GM12878 (cell line): ENCODE data around the gene MACF1. TPM values are rescaled to one million over a fixed set of nuclear protein-coding genes. Genes with fewer than 3 reads are reported as not detected.

Experiments used
- ATAC-seq: fragments of 200-7000 bp; cut with Tn5 transposase; 3 replicates; pipeline ENCODE4 v1.9.1; 2020; ENCODE audit warnings: mild to moderate bottlenecking, moderate library complexity
- BruUV-seq: library from RNA; stranded (reverse); fragments of 400-500 nt; replicated peaks from 2 replicates; lab custom pipeline; 2021; lab: Mats Ljungman, UMichigan
- CTCF ChIA-PET: fragments of 300-600 bp; sonication (Branson Sonifier 250); formaldehyde crosslinking; extraction: SDS; loops from one replicate; lab custom pipeline; 2021; ENCODE audit warnings: inconsistent platforms; lab: Yijun Ruan, JAX
- POLR2A ChIA-PET: fragments of 350-600 bp; formaldehyde crosslinking; extraction: SDS; loops from one replicate; lab custom pipeline; 2021; ENCODE audit warnings: inconsistent platforms; lab: Charles Lee
- RAD21 ChIA-PET: fragments of 300-600 bp; sonication (Branson Sonifier 250); formaldehyde crosslinking; loops from one replicate; lab custom pipeline; 2023; ENCODE audit warnings: antibody characterized with exemption; ENCODE audit not compliant: unreplicated experiment; lab: Charles Lee
- SMC1A ChIA-PET: fragments of 300-600 bp; sonication (Branson Sonifier 250); formaldehyde crosslinking; loops from one replicate; lab custom pipeline; 2023; ENCODE audit not compliant: unreplicated experiment, uncharacterized antibody; lab: Charles Lee
- DNase-seq: peaks from one replicate; pipeline ENCODE4 v3.0.0-alpha.2; 2011; ENCODE audit warnings: low read depth, low spot score
- FAIRE-seq: peaks from 3 replicates; lab custom pipeline; 2011; peaks lifted over from hg19 to GRCh38; lab: Jason Lieb, UNC
- H2AFZ ChIP-seq: 2 replicates; pipeline ENCODE4 v1.6.0; 2011; ENCODE audit warnings: low read depth, low read length, control low read depth; ENCODE audit not compliant: control insufficient read depth
- H3K27ac ChIP-seq: 2 replicates; pipeline ENCODE4 v1.5.1; 2011; ENCODE audit warnings: control low read depth; ENCODE audit not compliant: control insufficient read depth, insufficient read depth
- H3K27me3 ChIP-seq, 2 experiments: replicated peaks in 1 of 2; 2 replicates each; pipeline versions ENCODE4 v1.6.0 to v1.6.1; 2011; ENCODE audit warnings: low read length in 1 of 2; ENCODE audit not compliant: control insufficient read depth in 2 of 2, insufficient read depth in 2 of 2
- H3K36me3 ChIP-seq, 2 experiments: 2 replicates each; pipeline ENCODE4 v1.5.1; 2011; ENCODE audit warnings: low read length in 1 of 2; ENCODE audit not compliant: control insufficient read depth in 2 of 2, insufficient read depth in 2 of 2
- H3K4me1 ChIP-seq: 2 replicates; pipeline ENCODE4 v1.6.1; 2011; ENCODE audit warnings: mild to moderate bottlenecking, low read length, moderate library complexity, mixed read lengths; ENCODE audit not compliant: control insufficient read depth, insufficient read depth
- H3K4me2 ChIP-seq: 2 replicates; pipeline ENCODE4 v1.6.0; 2011; ENCODE audit warnings: control low read depth; ENCODE audit not compliant: control insufficient read depth, insufficient read depth
- H3K4me3 ChIP-seq: fragments of 200-600 bp; sonication (generic); 2 replicates; pipeline ENCODE4 v1.5.1; 2016
- H3K79me2 ChIP-seq: 2 replicates; pipeline ENCODE4 v1.6.0; 2011; ENCODE audit warnings: low read length; ENCODE audit not compliant: control insufficient read depth, insufficient read depth
- H3K9ac ChIP-seq: 2 replicates; pipeline ENCODE4 v1.8.0; 2011; ENCODE audit warnings: low read length, control low read depth, mixed read lengths; ENCODE audit not compliant: control insufficient read depth, insufficient read depth
- H3K9me3 ChIP-seq: replicated peaks from 3 replicates; pipeline ENCODE4 v1.5.1; 2011; ENCODE audit warnings: mild to moderate bottlenecking, low read length; ENCODE audit not compliant: control insufficient read depth, insufficient read depth
- H4K20me1 ChIP-seq: 2 replicates; pipeline ENCODE4 v1.6.0; 2011; ENCODE audit not compliant: control insufficient read depth, insufficient read depth
- ATF7 ChIP-seq: fragments of 450-650 bp; IDR thresholded peaks from 2 replicates; pipeline ENCODE4 v1.6.1; 2016; ENCODE audit warnings: low read depth, mild to moderate bottlenecking
- BHLHE40 ChIP-seq, 2 experiments: fragments of 450-650 bp in 1 of 2; IDR thresholded peaks; 2 replicates each; pipeline ENCODE4 v1.6.1; 2011 to 2017; ENCODE audit warnings: low read depth in 2 of 2, borderline replicate concordance in 1 of 2, improper control_type of control experiment in 1 of 2, low read length in 1 of 2, mild to moderate bottlenecking in 1 of 2
- ESRRA ChIP-seq: IDR thresholded peaks from 2 replicates; pipeline ENCODE4 v1.6.1; 2012; ENCODE audit warnings: mild to moderate bottlenecking, low read length, improper control_type of control experiment
- HCFC1 ChIP-seq: fragments of 150-350 bp; IDR thresholded peaks from 2 replicates; pipeline ENCODE4 v1.6.1; 2014; ENCODE audit warnings: low read length
- IKZF1 ChIP-seq: fragments of 450-650 bp; conservative IDR thresholded peaks from 2 replicates; pipeline ENCODE4 v1.6.1; 2017; ENCODE audit warnings: antibody characterized with exemption, mild to moderate bottlenecking
- IKZF2 ChIP-seq, 2 experiments: fragments of 450-650 bp; IDR thresholded peaks; 2 replicates each; pipeline ENCODE4 v1.6.1; 2017; ENCODE audit warnings: mild to moderate bottlenecking in 2 of 2, moderate library complexity in 2 of 2
- KDM1A ChIP-seq: fragments of 200-600 bp; sonication (generic); IDR thresholded peaks from 2 replicates; pipeline ENCODE4 v1.6.1; 2016; ENCODE audit warnings: borderline replicate concordance
- KLF5 ChIP-seq: fragments of 450-650 bp; IDR thresholded peaks from 2 replicates; pipeline ENCODE4 v1.6.1; 2014; ENCODE audit warnings: mild to moderate bottlenecking; ENCODE audit not compliant: partially characterized antibody
- POU2F2 ChIP-seq: IDR thresholded peaks from 3 replicates; pipeline ENCODE4 v1.6.1; 2011; ENCODE audit warnings: low read depth, mild to moderate bottlenecking, low read length, borderline replicate concordance
- RAD21 ChIP-seq: IDR thresholded peaks from 2 replicates; pipeline ENCODE4 v1.6.1; 2011; ENCODE audit warnings: mild to moderate bottlenecking, low read depth, low read length, moderate library complexity; ENCODE audit not compliant: insufficient read depth
- RAD51 ChIP-seq: fragments of 450-650 bp; IDR thresholded peaks from 2 replicates; pipeline ENCODE4 v1.6.1; 2016; ENCODE audit warnings: moderate library complexity, mild to moderate bottlenecking, inconsistent platforms
- SMARCA5 ChIP-seq: fragments of 450-650 bp; IDR thresholded peaks from 2 replicates; pipeline ENCODE4 v1.6.1; 2017; ENCODE audit warnings: mild to moderate bottlenecking
- SMC3 ChIP-seq: IDR thresholded peaks from 2 replicates; pipeline ENCODE4 v1.6.1; 2011; ENCODE audit warnings: low read length, improper control_type of control experiment, borderline replicate concordance
- TCF3 ChIP-seq: IDR thresholded peaks from 2 replicates; pipeline ENCODE4 v1.6.1; 2012; ENCODE audit warnings: low read depth, mild to moderate bottlenecking, low read length, borderline replicate concordance; ENCODE audit not compliant: insufficient read depth
- YY1 ChIP-seq: IDR thresholded peaks from 2 replicates; pipeline ENCODE4 v1.6.1; 2011; ENCODE audit warnings: low read depth, mild to moderate bottlenecking, low read length
- ZBED1 ChIP-seq: IDR thresholded peaks from 2 replicates; pipeline ENCODE4 v1.6.1; 2016; ENCODE audit warnings: borderline replicate concordance
- WGBS: methylation state at CpG from one replicate; pipeline ENCODE4 v1.1.6; 2016; ENCODE audit warnings: low lambda C conversion rate; ENCODE audit not compliant: insufficient replicate concordance, insufficient coverage; ENCODE audit errors: missing lambda C conversion rate; 5-methylcytosine and 5-hydroxymethylcytosine counted together
- in situ Hi-C: fragments of 300-500 bp; cut with MboI; formaldehyde crosslinking; loops from 9 replicates; pipeline ENCODE4 v1.14.3; 2018; ENCODE audit warnings: mixed read lengths
- intact Hi-C: fragments of 100-400 bp; cut with micrococcal nuclease; formaldehyde crosslinking; loops from one replicate; pipeline ENCODE4 v1.14.2; 2022; ENCODE audit not compliant: unreplicated experiment
- polyA plus RNA-seq, 11 experiments: library from polyadenylated mRNA; depleted of rRNA in 4 of 11; unstranded in 6 of 11; stranded (reverse) in 5 of 11; fragments of >200 nt; fragmentation: Nextera tagmentation in 4 of 11; fragmentation: Illumina TruSeq in 1 of 11; extraction: Ambion mirVana in 4 of 11; extraction: Trizol in 1 of 11; gene quantifications; 1 replicate in 1 of 11; 2 replicates in 10 of 11; pipeline versions ENCODE4 v1.2.1 to v1.2.3, GENCODE V29; 2011 to 2016; ENCODE audit warnings: inconsistent platforms in 2 of 11, missing spikeins in 2 of 11, low read depth in 1 of 11
- total RNA-seq, 4 experiments: library from RNA; depleted of rRNA in 3 of 4; stranded (reverse); fragments of >200 nt in 3 of 4; fragmentation: Illumina TruSeq in 1 of 4; extraction: Trizol in 1 of 4; gene quantifications; 2 replicates each; pipeline versions ENCODE4 v1.2.1 to v1.2.3, GENCODE V29; 2013 to 2021
- TF ChIP-seq, protein P1 (sequence below), 3 experiments: IDR thresholded peaks in 2 of 3; conservative IDR thresholded peaks in 1 of 3; 2 replicates each; pipeline ENCODE4 v1.5.1; 2011; ENCODE audit warnings: low read depth in 3 of 3, low read length in 3 of 3, mild to moderate bottlenecking in 3 of 3, control low read depth in 2 of 3, moderate library complexity in 2 of 3, inconsistent platforms in 1 of 3, mixed read lengths in 1 of 3; ENCODE audit not compliant: control insufficient read depth in 2 of 3, insufficient read depth in 1 of 3; ENCODE audit errors: extremely low read depth in 1 of 3
- TF ChIP-seq, protein P2 (sequence below): IDR thresholded peaks from 2 replicates; pipeline ENCODE4 v1.6.1; 2011; ENCODE audit warnings: borderline replicate concordance, low read depth, mild to moderate bottlenecking, moderate library complexity, mixed read lengths, low read length; ENCODE audit not compliant: insufficient read depth; ENCODE audit errors: extremely low read length

MACF1 gene
- total and polyA plus RNA-seq, 10 of the 15 experiments (the other 5 are each of a cell fraction or from before 2014, with no cell fraction given) = 15.5 to 201 (median 76.9) TPM

DNA sequence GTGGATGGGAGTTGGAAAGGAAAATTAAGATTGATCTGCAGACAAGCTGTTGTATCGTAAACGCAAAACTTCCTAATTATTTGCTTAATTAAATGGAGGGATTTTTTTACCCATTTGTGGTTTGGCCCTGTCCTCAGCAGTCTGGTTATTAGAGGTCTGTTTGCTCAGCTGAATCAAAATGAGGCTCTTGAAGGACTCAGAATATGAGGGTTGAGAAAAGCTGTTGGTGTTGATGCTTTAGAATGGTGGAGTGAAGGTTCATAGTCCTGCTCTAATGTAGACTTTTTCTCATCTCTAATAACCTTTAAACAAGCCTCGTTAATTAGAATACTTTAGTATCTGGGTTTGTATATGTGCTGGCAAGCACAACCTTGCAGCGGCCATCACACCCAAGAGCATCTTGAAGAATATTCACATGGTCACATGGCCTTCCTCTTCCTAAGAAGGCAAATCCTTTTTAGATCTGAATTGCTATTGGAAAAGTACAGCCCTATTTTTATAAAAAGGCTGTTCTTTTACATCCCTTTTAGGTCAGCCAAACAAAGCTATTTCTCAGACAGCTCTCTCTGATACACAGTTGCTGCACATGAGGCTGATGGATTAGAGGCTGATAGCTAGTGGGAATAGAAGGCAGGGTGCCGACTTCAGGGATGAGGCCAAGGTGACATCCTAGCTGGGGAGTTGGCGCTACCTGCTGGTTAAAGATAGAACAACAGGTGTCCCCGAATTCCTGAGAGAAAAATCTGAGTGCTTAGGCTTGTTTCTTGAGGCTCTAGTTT, 53.8 kb downstream of the MACF1 start:
- ATAC-seq (peak; percentile 69), DNase-seq (no peak), FAIRE-seq (peak; percentile 83)
- 11% methylated on average over 7 of the region's 7 CpGs for WGBS
- POLR2A ChIA-PET = interaction anchor here (0.7 to 5.3 kb wide), 5 partner anchors 34 to 65 kb away, joined by 3 to 44 read pairs (median 3); no protein-coding TSS in a partner anchor
- Histone ChIP-seq H2AFZ (no peak overlapping the region), H4K20me1 (no peaks in the 10 kb centered on the region), H3K9ac (no peak overlapping the region), H3K27ac (no peak overlapping the region), H3K27me3 (no peaks in the 10 kb centered on the region), H3K4me3 (no peak overlapping the region), H3K79me2 (peaks cover 36% of the 10 kb centered on the region), H3K9me3 (no peaks in the 10 kb centered on the region), H3K36me3 (peaks cover 14 to 41% of the 10 kb centered on the region in 2 experiments), H3K4me2 (no peak overlapping the region), H3K4me1 (peaks cover 27% of the 10 kb centered on the region)
- RAD21 ChIA-PET = interaction anchor here (0.6 to 9.2 kb wide), 26 partner anchors 9 to 315 kb away, joined by 3 to 393 read pairs (median 6); no protein-coding TSS in a partner anchor
- TF ChIP-seq ZBED1 = 0 out of 2 replicates have a peak, but pooled peaks have one; percentile 30
- TF ChIP-seq KLF5 = peak; percentile 28
- TF ChIP-seq, protein P1, sequence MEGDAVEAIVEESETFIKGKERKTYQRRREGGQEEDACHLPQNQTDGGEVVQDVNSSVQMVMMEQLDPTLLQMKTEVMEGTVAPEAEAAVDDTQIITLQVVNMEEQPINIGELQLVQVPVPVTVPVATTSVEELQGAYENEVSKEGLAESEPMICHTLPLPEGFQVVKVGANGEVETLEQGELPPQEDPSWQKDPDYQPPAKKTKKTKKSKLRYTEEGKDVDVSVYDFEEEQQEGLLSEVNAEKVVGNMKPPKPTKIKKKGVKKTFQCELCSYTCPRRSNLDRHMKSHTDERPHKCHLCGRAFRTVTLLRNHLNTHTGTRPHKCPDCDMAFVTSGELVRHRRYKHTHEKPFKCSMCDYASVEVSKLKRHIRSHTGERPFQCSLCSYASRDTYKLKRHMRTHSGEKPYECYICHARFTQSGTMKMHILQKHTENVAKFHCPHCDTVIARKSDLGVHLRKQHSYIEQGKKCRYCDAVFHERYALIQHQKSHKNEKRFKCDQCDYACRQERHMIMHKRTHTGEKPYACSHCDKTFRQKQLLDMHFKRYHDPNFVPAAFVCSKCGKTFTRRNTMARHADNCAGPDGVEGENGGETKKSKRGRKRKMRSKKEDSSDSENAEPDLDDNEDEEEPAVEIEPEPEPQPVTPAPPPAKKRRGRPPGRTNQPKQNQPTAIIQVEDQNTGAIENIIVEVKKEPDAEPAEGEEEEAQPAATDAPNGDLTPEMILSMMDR (IDR thresholded peaks at IDR 0.05 in 2 of 3, conservative IDR thresholded peaks at IDR 0.05 in 1 of 3; ENCODE audit: control insufficient read depth in 2 of 3, extremely low read depth in 1 of 3, insufficient read depth in 1 of 3, low read depth in 3 of 3, low read length in 3 of 3) = peak; percentile 81 to 90 (median 85)
- 0 out of 2 replicates have a peak, but pooled peaks have one; percentile 37 for TF ChIP-seq RAD51
- TF ChIP-seq ESRRA = 0 out of 2 replicates have a peak, but pooled peaks have one; percentile 33
- 0 out of 2 replicates have a peak, but pooled peaks have one; percentile 31 for TF ChIP-seq IKZF1
- 0 out of 3 replicates have a peak, but pooled peaks have one; percentile 27 for TF ChIP-seq POU2F2
- TF ChIP-seq, protein P2, sequence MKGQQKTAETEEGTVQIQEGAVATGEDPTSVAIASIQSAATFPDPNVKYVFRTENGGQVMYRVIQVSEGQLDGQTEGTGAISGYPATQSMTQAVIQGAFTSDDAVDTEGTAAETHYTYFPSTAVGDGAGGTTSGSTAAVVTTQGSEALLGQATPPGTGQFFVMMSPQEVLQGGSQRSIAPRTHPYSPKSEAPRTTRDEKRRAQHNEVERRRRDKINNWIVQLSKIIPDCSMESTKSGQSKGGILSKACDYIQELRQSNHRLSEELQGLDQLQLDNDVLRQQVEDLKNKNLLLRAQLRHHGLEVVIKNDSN = no peak
- TF ChIP-seq SMARCA5 = peak; percentile 34; the same call in 1 of the 2 replicates
- peak; percentile 43; the same call in 1 of the 2 replicates for TF ChIP-seq YY1
- TF ChIP-seq ATF7 = 0 out of 2 replicates have a peak, but pooled peaks have one; percentile 15
- TF ChIP-seq IKZF2 (IDR thresholded peaks at IDR 0.05) = peak in 1 of 2 experiments; percentile 50; a peak in 2 of 4 replicates
- TF ChIP-seq RAD21 = peak; percentile 90
- TF ChIP-seq KDM1A = no peak
- TF ChIP-seq TCF3 = 0 out of 2 replicates have a peak, but pooled peaks have one; percentile 43
- TF ChIP-seq SMC3 = peak; percentile 94
- no peak for TF ChIP-seq BHLHE40 (IDR thresholded peaks at IDR 0.05; ENCODE audit: borderline replicate concordance in 1 of 2, low read depth in 2 of 2, low read length in 1 of 2)
- no peak for TF ChIP-seq HCFC1
- intact Hi-C loops (loop anchor here (1.0 kb wide), 2 partner anchors 66 to 156 kb away; no protein-coding TSS in a partner anchor), in situ Hi-C loops (no loop called here)
- CTCF ChIA-PET = interaction anchor here (0.5 to 25.0 kb wide), 47 partner anchors 8 to 401 kb away, joined by 3 to 918 read pairs (median 5); partner anchors contain the start of genes MACF1 and NDUFS5
- BruUV-seq = no TSS peak
- SMC1A ChIA-PET = interaction anchor here (0.5 to 23.1 kb wide), 38 partner anchors 8 to 458 kb away, joined by 3 to 655 read pairs (median 6); partner anchors contain the start of gene MACF1
